GM18505 (cell line): ENCODE data around the gene FOXL2.

Experiments used
- ATAC-seq: cut with Tn5 transposase; IDR thresholded peaks from one replicate; pipeline ENCODE4 v1.9.1; 2021; ENCODE audit not compliant: unreplicated experiment
- POLR2A ChIP-seq: IDR thresholded peaks from 4 replicates; pipeline ENCODE4 v1.6.1; 2011; ENCODE audit warnings: borderline replicate concordance; ENCODE audit not compliant: insufficient read depth, insufficient read length; ENCODE audit errors: extremely low read depth

The FOXL2 gene

GRCh38 chr3:138902171-138902570 is 44.8 kb downstream of the FOXL2 start:
- no peak for ATAC-seq
- TF ChIP-seq POLR2A = no peak

- TF ChIP-seq POLR2A = no peak
- ATAC-seq = no peak
Observed at GRCh38 chr3:138901567-138901966, 45.4 kb downstream of the FOXL2 start.

GRCh38 chr3:138899351-138899991 is 47.5 kb downstream of the FOXL2 start:
- no peak for TF ChIP-seq POLR2A
- ATAC-seq = no peak

DNA sequence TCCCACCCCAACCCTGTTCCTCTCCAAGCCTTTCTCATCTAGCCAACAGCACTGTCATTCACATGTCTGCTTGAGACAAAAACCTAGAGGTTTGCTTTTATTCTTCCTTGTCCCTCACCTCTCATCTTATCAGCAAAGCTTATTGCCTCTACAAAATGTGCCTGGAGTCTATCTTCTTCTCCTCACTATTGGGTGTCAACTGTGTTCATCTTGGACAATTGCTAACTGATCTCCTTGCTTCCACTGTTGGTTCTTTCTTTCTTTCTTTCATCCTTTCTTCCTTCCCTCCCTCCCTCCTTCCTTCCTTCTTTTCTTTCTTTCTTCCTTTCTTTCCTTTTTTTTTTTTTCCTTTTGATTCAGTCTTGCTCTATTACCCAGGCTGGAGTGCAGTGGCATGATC is 48.2 kb downstream of the FOXL2 start:
- TF ChIP-seq POLR2A = no peak

GRCh38 chr3:138898301-138898700 is 48.6 kb downstream of the FOXL2 start:
- TF ChIP-seq POLR2A = no peak
- no peak for ATAC-seq

More for the DNA sequence above, 48.2 kb downstream of the FOXL2 start:
- no peak for ATAC-seq
